Loucy (cell line): ENCODE results near the gene GLDN.

Experiments
- H2AFZ ChIP-seq: fragments of 200-600 bp; sonication (generic); 2 replicates; pipeline ENCODE4 v1.6.0; 2016; ENCODE audit warnings: antibody characterized with exemption, mild to moderate bottlenecking, low read length, moderate library complexity
- H3F3A ChIP-seq: fragments of 200-600 bp; 2 replicates; pipeline ENCODE4 v1.6.0; 2016; ENCODE audit warnings: antibody characterized with exemption, low read depth, mild to moderate bottlenecking
- H3K27me3 ChIP-seq: fragments of 200-600 bp; sonication (generic); 2 replicates; pipeline ENCODE4 v1.6.1; 2014; ENCODE audit warnings: low read length, mild to moderate bottlenecking; ENCODE audit not compliant: insufficient read depth, poor library complexity, severe bottlenecking
- H3K36me3 ChIP-seq: fragments of 200-600 bp; sonication (generic); 2 replicates; pipeline ENCODE4 v1.6.1; 2016; ENCODE audit warnings: low read length; ENCODE audit not compliant: insufficient read depth
- H3K4me1 ChIP-seq: fragments of 200-600 bp; sonication (generic); 2 replicates; pipeline ENCODE4 v1.5.1; 2014; ENCODE audit warnings: low read length, mild to moderate bottlenecking; ENCODE audit not compliant: insufficient read depth, poor library complexity, severe bottlenecking
- H3K4me2 ChIP-seq: fragments of 200-600 bp; sonication (generic); 2 replicates; pipeline ENCODE4 v1.6.0; 2014; ENCODE audit warnings: antibody characterized with exemption, low read length, low read depth, mild to moderate bottlenecking; ENCODE audit not compliant: poor library complexity, severe bottlenecking
- H3K4me3 ChIP-seq: fragments of 200-600 bp; sonication (generic); 2 replicates; pipeline ENCODE4 v1.5.1; 2014; ENCODE audit warnings: low read length, mild to moderate bottlenecking, mixed read lengths; ENCODE audit not compliant: poor library complexity, severe bottlenecking
- H3K79me2 ChIP-seq: fragments of 200-600 bp; sonication (generic); 2 replicates; pipeline ENCODE4 v1.6.1; 2014; ENCODE audit warnings: low read length; ENCODE audit not compliant: insufficient read depth
- H3K9ac ChIP-seq: fragments of 200-600 bp; sonication (generic); 2 replicates; pipeline ENCODE4 v1.6.0; 2014; ENCODE audit warnings: mild to moderate bottlenecking, low read depth, low read length, moderate library complexity; ENCODE audit not compliant: poor library complexity, severe bottlenecking
- H3K9me2 ChIP-seq: fragments of 200-600 bp; sonication (generic); replicated peaks from 2 replicates; pipeline ENCODE4 v1.6.1; 2016; ENCODE audit warnings: low read depth, low read length, mixed read lengths
- H3K9me3 ChIP-seq: fragments of 200-600 bp; sonication (generic); 2 replicates; pipeline ENCODE4 v1.6.1; 2014; ENCODE audit warnings: mild to moderate bottlenecking, antibody characterized with exemption, low read length, low read depth; ENCODE audit not compliant: insufficient read depth
- H4K20me1 ChIP-seq: fragments of 200-600 bp; sonication (generic); 2 replicates; pipeline ENCODE4 v1.6.0; 2014; ENCODE audit warnings: antibody characterized with exemption, low read length, mild to moderate bottlenecking; ENCODE audit not compliant: insufficient read depth, poor library complexity, severe bottlenecking
- EZH2phosphoT487 ChIP-seq: fragments of 200-600 bp; IDR thresholded peaks from 2 replicates; pipeline ENCODE4 v1.6.1; 2018; ENCODE audit warnings: antibody characterized with exemption, mild to moderate bottlenecking, moderate library complexity, borderline replicate concordance
- TF ChIP-seq, protein P1 (sequence below): fragments of 200-600 bp; sonication (generic); conservative IDR thresholded peaks from 2 replicates; pipeline ENCODE4 v1.5.1; 2014; ENCODE audit warnings: mild to moderate bottlenecking, antibody characterized with exemption, low read length

The GLDN gene

GRCh38 chr15:51356147-51356546 lies 14.7 kb downstream of the GLDN start:
- Histone ChIP-seq H2AFZ (peak overlapping the region; percentile 93; the same call in 1 of the 2 replicates), H3K9ac (no peak overlapping the region), H3K4me3 (no peak overlapping the region), H3K27me3 (no peaks in the 10 kb centered on the region), H4K20me1 (no peaks in the 10 kb centered on the region), H3K4me2 (no peak overlapping the region), H3K79me2 (no peaks in the 10 kb centered on the region), H3K9me2 (no peaks in the 10 kb centered on the region), H3F3A (no peaks in the 10 kb centered on the region), H3K4me1 (no peaks in the 10 kb centered on the region), H3K9me3 (no peaks in the 10 kb centered on the region), H3K36me3 (no peaks in the 10 kb centered on the region)
- TF ChIP-seq, protein P1, sequence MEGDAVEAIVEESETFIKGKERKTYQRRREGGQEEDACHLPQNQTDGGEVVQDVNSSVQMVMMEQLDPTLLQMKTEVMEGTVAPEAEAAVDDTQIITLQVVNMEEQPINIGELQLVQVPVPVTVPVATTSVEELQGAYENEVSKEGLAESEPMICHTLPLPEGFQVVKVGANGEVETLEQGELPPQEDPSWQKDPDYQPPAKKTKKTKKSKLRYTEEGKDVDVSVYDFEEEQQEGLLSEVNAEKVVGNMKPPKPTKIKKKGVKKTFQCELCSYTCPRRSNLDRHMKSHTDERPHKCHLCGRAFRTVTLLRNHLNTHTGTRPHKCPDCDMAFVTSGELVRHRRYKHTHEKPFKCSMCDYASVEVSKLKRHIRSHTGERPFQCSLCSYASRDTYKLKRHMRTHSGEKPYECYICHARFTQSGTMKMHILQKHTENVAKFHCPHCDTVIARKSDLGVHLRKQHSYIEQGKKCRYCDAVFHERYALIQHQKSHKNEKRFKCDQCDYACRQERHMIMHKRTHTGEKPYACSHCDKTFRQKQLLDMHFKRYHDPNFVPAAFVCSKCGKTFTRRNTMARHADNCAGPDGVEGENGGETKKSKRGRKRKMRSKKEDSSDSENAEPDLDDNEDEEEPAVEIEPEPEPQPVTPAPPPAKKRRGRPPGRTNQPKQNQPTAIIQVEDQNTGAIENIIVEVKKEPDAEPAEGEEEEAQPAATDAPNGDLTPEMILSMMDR = no peak
- no peak for TF ChIP-seq EZH2phosphoT487

DNA sequence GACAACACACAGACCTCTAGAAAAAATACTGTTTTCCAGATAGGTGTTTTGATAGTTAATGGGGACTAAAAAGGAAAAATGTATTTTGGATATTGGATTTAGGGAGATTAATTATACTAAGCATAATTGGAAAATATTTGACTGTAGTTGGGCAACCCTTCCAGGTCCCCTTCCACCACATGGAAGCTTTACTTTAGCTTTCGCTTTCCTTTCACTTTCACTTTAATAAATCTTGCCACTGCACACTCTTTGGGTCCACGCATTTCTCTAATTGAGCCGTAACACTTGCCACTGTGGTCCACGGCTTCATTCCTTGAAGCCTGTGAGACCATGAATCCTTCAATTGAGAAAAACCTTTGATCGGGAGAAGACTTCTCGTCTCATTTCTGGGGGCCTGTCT lies 15.5 kb downstream of the GLDN start:
- Histone ChIP-seq H3F3A (no peaks in the 10 kb centered on the region), H3K4me2 (peak overlapping the region; percentile 59), H3K27me3 (no peaks in the 10 kb centered on the region), H3K9me2 (no peaks in the 10 kb centered on the region), H2AFZ (peak overlapping the region; percentile 93), H3K4me3 (peak overlapping the region; percentile 28), H3K9me3 (no peaks in the 10 kb centered on the region), H3K4me1 (no peaks in the 10 kb centered on the region), H3K9ac (no peak overlapping the region), H3K36me3 (no peaks in the 10 kb centered on the region), H4K20me1 (no peaks in the 10 kb centered on the region), H3K79me2 (no peaks in the 10 kb centered on the region)
- TF ChIP-seq, protein P1 = no peak
- no peak for TF ChIP-seq EZH2phosphoT487

DNA sequence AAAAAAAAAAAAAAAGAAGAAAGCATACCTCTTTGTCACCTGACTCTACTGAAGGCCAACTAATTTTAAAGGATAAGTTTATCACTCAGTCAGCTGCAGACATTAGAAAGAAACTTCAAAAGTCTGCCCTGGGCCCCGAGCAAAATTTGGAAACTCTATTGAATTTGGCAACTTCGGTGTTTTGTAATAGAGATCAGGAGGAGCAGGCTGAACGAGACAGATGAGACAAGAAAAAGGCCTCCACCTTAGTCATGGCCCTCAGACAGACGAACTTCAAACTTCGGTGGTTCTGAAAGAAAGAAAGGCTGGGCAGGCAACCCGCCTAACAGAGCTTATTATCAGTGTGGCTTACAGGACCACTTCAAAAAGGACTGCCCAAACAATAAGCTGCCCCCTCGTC lies 18.5 kb downstream of the GLDN start:
- no peaks in the 10 kb centered on the region for H3K4me1 ChIP-seq
- H3K9ac ChIP-seq = no peak overlapping the region
- H4K20me1 ChIP-seq = no peaks in the 10 kb centered on the region
- no peaks in the 10 kb centered on the region for H3K9me3 ChIP-seq
- H3K4me2 ChIP-seq = no peak overlapping the region
- H3K4me3 ChIP-seq = no peak overlapping the region
- H3K79me2 ChIP-seq = no peaks in the 10 kb centered on the region
- no peaks in the 10 kb centered on the region for H3K9me2 ChIP-seq
- no peaks in the 10 kb centered on the region for H3K27me3 ChIP-seq
- H3K36me3 ChIP-seq = no peaks in the 10 kb centered on the region
- no peaks in the 10 kb centered on the region for H3F3A ChIP-seq
- no peak for TF ChIP-seq EZH2phosphoT487
- TF ChIP-seq, protein P1 = no peak
- no peak overlapping the region for H2AFZ ChIP-seq
